ENCODE results near the gene SPOCD1. TPM values are rescaled to one million over a fixed set of nuclear protein-coding genes. Genes with fewer than 3 reads are reported as not detected.

The SPOCD1 gene
- under 1 TPM in 1 of 2 donors, not detected in 1; 0.43 TPM for total RNA-seq

DNA sequence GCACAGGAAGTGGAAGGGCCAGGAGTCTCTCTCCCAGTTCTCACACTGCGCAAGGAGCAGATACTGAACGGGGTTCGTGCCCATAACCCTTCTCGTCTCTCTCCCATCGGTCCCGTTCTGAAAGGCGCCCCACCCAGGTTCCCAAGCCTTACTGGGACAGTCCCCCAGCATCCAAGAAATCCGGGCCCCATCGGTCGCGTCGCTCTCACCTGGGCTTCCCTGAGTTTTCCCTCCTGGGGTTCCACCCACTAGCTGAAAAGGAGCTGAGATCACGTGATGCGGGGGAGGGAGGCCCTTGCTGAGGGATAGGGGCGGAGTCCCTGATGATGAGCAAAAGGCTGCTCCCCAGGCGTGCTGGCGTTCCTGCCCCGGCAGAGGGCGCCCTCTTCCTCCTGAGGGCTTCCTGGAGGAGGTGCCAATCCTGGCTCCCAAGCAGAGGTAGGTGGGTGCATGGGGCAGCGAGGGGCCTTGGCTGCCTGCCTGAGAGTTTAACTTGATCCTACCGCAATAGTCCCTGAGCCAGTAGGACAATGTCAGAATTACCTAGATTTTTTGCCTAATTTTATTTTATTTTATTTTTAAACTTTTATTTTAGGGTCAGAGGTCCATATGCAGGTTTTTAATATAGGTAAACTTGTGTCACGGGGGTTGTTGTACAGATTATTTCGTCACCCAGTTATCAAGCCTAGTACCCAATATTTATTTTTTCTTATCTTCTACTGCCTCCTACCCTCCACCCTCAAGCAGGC lies at the start of gene SPOCD1:
Gene SPOCD1, minus strand, starts transcription at position 271 of the 749 bp plus-strand sequence. CDS start 689 bp downstream, outside the sequence.
- H3K27ac ChIP-seq = no peak within 1 kb of the TSS
- no peaks in the 10 kb centered on the region for H3K9me3 ChIP-seq
- no peak within 1 kb of the TSS for H3K4me3 ChIP-seq
- no peaks in the 10 kb centered on the region for H3K4me1 ChIP-seq
- no peaks in the 10 kb centered on the region for H3K36me3 ChIP-seq
- H3K27me3 ChIP-seq = no peaks in the 10 kb centered on the region
- TF ChIP-seq, protein P1, sequence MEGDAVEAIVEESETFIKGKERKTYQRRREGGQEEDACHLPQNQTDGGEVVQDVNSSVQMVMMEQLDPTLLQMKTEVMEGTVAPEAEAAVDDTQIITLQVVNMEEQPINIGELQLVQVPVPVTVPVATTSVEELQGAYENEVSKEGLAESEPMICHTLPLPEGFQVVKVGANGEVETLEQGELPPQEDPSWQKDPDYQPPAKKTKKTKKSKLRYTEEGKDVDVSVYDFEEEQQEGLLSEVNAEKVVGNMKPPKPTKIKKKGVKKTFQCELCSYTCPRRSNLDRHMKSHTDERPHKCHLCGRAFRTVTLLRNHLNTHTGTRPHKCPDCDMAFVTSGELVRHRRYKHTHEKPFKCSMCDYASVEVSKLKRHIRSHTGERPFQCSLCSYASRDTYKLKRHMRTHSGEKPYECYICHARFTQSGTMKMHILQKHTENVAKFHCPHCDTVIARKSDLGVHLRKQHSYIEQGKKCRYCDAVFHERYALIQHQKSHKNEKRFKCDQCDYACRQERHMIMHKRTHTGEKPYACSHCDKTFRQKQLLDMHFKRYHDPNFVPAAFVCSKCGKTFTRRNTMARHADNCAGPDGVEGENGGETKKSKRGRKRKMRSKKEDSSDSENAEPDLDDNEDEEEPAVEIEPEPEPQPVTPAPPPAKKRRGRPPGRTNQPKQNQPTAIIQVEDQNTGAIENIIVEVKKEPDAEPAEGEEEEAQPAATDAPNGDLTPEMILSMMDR (IDR thresholded peaks at IDR 0.05) = peak; percentile 52 to 66
- DNase-seq (ENCODE audit: low spot score) = peak; percentile 87

DNA sequence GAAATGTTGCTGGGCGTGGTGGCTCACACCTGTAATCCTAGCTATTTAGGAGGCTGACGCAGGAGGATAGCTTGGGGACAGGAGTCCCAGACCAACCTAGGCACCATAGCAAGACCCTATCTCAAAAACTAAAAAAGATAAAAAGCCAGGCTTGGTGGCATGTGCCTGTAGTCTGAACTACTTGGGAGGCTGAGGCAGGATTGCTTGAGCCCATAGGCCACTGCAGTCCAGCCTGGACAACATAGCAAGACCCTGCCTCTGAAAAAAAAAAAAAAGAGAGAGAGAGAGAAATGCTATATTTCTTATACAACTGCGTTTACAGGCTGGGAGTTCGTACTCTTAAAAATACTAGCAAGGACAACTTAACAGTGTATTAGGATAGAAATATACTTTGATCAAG lies 46.2 kb upstream of the SPOCD1 start:
- no peaks in the 10 kb centered on the region for H3K36me3 ChIP-seq
- DNase-seq (ENCODE audit: low spot score) = no peak
- H3K9me3 ChIP-seq = no peaks in the 10 kb centered on the region
- H3K4me1 ChIP-seq = no peaks in the 10 kb centered on the region
- H3K27ac ChIP-seq = no peak overlapping the region
- TF ChIP-seq, protein P1 (IDR thresholded peaks at IDR 0.05) = no peak
- H3K27me3 ChIP-seq = no peaks in the 10 kb centered on the region
- no peak overlapping the region for H3K4me3 ChIP-seq

DNA sequence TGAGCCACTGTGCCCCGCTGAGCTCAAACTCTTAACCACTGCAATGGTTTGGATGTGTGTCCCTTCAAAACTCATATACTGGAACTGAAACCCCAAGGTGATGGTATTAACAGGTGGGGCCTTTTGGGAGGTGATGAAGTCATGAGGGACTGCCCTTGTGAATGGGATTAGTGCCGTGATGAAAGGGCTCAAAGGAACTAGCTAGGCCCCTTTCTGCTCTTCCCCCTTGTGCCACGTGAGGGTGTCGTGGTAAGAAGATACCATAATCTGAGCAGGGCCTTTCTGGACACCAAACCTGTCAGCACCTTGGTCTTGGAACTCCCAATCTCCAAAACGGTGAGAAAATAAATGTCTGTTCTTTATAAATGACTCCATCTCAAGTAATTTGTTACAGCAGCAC lies 45.5 kb upstream of the SPOCD1 start:
- no peaks in the 10 kb centered on the region for H3K27me3 ChIP-seq
- H3K9me3 ChIP-seq = no peaks in the 10 kb centered on the region
- DNase-seq (ENCODE audit: low spot score) = no peak
- H3K36me3 ChIP-seq = no peaks in the 10 kb centered on the region
- TF ChIP-seq, protein P1 (IDR thresholded peaks at IDR 0.05) = no peak
- no peaks in the 10 kb centered on the region for H3K4me1 ChIP-seq
- H3K27ac ChIP-seq = no peak overlapping the region
- no peak overlapping the region for H3K4me3 ChIP-seq

DNA sequence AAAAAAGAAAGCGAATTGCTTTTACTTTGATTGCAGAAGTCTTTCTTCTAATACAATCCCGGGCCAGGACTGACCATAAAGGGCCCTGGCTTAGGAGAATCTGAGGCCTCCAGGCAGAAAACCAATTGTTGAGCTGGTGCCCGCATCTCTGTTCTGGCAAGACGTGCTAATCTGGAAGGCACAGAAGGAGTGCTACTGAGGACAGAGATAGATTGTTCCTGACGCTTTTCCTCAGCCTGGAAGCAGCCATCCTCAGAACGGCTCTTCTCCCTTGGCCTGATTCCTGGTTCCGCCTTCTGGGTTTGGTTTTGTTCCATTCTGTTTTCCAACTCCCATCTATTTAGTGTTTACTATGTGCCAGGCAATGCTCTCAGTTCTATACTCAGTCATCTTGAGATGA lies 44.8 kb upstream of the SPOCD1 start:
- Histone ChIP-seq H3K36me3 (no peaks in the 10 kb centered on the region), H3K27ac (no peak overlapping the region), H3K4me1 (no peaks in the 10 kb centered on the region), H3K9me3 (no peaks in the 10 kb centered on the region), H3K27me3 (no peaks in the 10 kb centered on the region), H3K4me3 (no peak overlapping the region)
- DNase-seq (ENCODE audit: low spot score) = no peak
- TF ChIP-seq, protein P1 (IDR thresholded peaks at IDR 0.05) = no peak

DNA sequence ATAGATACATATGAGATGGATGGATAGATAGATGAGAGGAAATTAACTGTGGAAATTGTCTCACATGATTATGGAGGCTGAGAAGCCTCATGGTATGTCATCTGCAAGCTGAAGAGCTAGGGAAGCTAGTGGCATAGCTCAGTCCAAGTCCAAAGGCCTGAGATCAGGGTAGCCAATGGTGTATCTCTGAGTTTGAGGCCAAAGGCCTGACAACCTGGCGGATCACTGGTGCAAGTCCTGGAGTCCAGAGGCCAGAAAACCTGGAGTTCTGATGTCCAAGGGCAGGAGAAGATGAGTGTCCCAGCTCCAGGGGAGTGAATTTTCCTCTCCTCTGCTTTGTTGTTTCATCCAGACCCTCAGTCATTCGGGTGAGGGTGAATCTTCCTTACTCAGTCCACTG lies 43.9 kb upstream of the SPOCD1 start:
- H3K4me1 ChIP-seq = no peaks in the 10 kb centered on the region
- TF ChIP-seq, protein P1 (IDR thresholded peaks at IDR 0.05) = no peak
- H3K27ac ChIP-seq = no peak overlapping the region
- no peaks in the 10 kb centered on the region for H3K9me3 ChIP-seq
- H3K4me3 ChIP-seq = no peak overlapping the region
- no peak for DNase-seq (ENCODE audit: low spot score)
- H3K36me3 ChIP-seq = no peaks in the 10 kb centered on the region
- H3K27me3 ChIP-seq = no peaks in the 10 kb centered on the region

DNA sequence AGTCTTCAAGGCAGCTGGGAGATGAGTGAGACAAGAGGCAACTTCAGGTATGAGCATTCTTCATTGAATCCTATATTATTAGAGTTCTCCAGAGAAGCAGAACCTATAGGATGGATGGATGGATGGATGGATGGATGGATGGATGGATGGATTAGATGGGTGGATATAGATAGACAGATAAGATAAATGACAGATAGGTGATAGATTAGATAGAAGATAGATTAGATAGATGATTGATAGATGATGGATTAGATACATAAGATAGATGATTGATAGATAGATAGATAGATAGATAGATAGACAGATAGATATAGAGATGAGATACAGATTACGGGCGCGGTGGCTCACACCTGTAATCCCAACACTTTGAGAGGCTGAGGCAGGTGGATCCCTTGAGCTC lies 43.2 kb upstream of the SPOCD1 start:
- no peak overlapping the region for H3K27ac ChIP-seq
- no peaks in the 10 kb centered on the region for H3K27me3 ChIP-seq
- no peak for DNase-seq (ENCODE audit: low spot score)
- no peaks in the 10 kb centered on the region for H3K9me3 ChIP-seq
- H3K4me1 ChIP-seq = no peaks in the 10 kb centered on the region
- H3K36me3 ChIP-seq = no peaks in the 10 kb centered on the region
- TF ChIP-seq, protein P1 (IDR thresholded peaks at IDR 0.05) = no peak
- no peak overlapping the region for H3K4me3 ChIP-seq

All from right atrium auricular region (tissue), 2 donors.